ENCODE data around the gene ABCA4.

The ABCA4 gene

GRCh38 chr1:94060720-94061119 lies 60.2 kb downstream of the ABCA4 start:
- DNase-seq = no peak
- Histone ChIP-seq H3K9ac (ENCODE audit: low read length) (no peak overlapping the region), H3K79me2 (ENCODE audit: low read length) (no peaks in the 10 kb centered on the region), H3K4me2 (ENCODE audit: low read depth, low read length) (no peak overlapping the region), H3K27me3 (replicated peaks; ENCODE audit: insufficient read depth, low read length) (no peaks in the 10 kb centered on the region), H2AFZ (ENCODE audit: low read length) (no peak overlapping the region), H3K9me3 (replicated peaks; ENCODE audit: insufficient read depth, low read length) (no peaks in the 10 kb centered on the region), H3K27ac (ENCODE audit: low read length) (no peak overlapping the region), H3K4me1 (ENCODE audit: low read length) (no peaks in the 10 kb centered on the region), H3K9me2 (replicated peaks; ENCODE audit: insufficient read depth, low read length) (no peaks in the 10 kb centered on the region), H3K36me3 (replicated peaks; ENCODE audit: insufficient read depth, low read length) (no peaks in the 10 kb centered on the region), H4K20me1 (ENCODE audit: insufficient read depth, low read length) (no peaks in the 10 kb centered on the region), H3K4me3 (ENCODE audit: low read length) (no peak overlapping the region), H3F3A (ENCODE audit: insufficient read depth, low read length) (no peaks in the 10 kb centered on the region)
- no peak for TF ChIP-seq EZH2 (optimal IDR thresholded peaks at IDR 0.05; ENCODE audit: low read depth, low read length)
- TF ChIP-seq CTCF (IDR thresholded peaks at IDR 0.05; ENCODE audit: low read length) = no peak

GRCh38 chr1:94058766-94059165 lies 62.2 kb downstream of the ABCA4 start:
- H3K4me2 ChIP-seq (ENCODE audit: low read depth, low read length) = no peak overlapping the region
- no peak overlapping the region for H2AFZ ChIP-seq (ENCODE audit: low read length)
- no peaks in the 10 kb centered on the region for H4K20me1 ChIP-seq (ENCODE audit: insufficient read depth, low read length)
- no peaks in the 10 kb centered on the region for H3K9me2 ChIP-seq (replicated peaks; ENCODE audit: insufficient read depth, low read length)
- no peak for DNase-seq
- no peaks in the 10 kb centered on the region for H3K27me3 ChIP-seq (replicated peaks; ENCODE audit: insufficient read depth, low read length)
- H3K79me2 ChIP-seq (ENCODE audit: low read length) = no peaks in the 10 kb centered on the region
- H3K27ac ChIP-seq (ENCODE audit: low read length) = no peak overlapping the region
- H3K4me3 ChIP-seq (ENCODE audit: low read length) = no peak overlapping the region
- no peaks in the 10 kb centered on the region for H3F3A ChIP-seq (ENCODE audit: insufficient read depth, low read length)
- H3K9me3 ChIP-seq (replicated peaks; ENCODE audit: insufficient read depth, low read length) = no peaks in the 10 kb centered on the region
- no peak overlapping the region for H3K9ac ChIP-seq (ENCODE audit: low read length)
- H3K36me3 ChIP-seq (replicated peaks; ENCODE audit: insufficient read depth, low read length) = no peaks in the 10 kb centered on the region
- TF ChIP-seq CTCF (IDR thresholded peaks at IDR 0.05; ENCODE audit: low read length) (no peak), EZH2 (optimal IDR thresholded peaks at IDR 0.05; ENCODE audit: low read depth, low read length) (no peak), EZH2phosphoT487 (IDR thresholded peaks at IDR 0.05; ENCODE audit: low read length) (no peak)
- no peaks in the 10 kb centered on the region for H3K4me1 ChIP-seq (ENCODE audit: low read length)

DNA sequence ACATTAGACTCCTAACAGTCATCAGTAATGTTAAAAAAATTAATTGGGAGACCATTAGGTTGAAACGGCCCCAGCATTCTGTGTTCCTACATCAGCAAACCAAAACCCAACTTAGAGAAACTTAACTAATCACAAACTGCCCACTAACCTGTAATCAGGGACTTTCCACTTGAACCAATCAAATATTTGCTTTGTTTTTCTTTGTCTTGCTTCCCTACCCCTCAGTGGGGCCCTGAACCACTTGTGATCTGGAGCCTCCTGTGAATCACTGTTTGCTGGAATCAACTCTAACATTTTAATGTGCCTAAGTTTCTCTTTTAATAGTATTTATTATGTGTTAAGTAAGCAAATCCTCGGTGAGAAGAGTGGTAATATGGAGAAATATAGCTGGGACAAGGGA lies 64.0 kb downstream of the ABCA4 start:
- Histone ChIP-seq H3K36me3 (replicated peaks; ENCODE audit: insufficient read depth, low read length) (no peaks in the 10 kb centered on the region), H3K9ac (ENCODE audit: low read length) (no peak overlapping the region), H3K4me1 (ENCODE audit: low read length) (no peaks in the 10 kb centered on the region), H3K79me2 (ENCODE audit: low read length) (no peaks in the 10 kb centered on the region), H3K9me3 (replicated peaks; ENCODE audit: insufficient read depth, low read length) (no peaks in the 10 kb centered on the region), H3K4me3 (ENCODE audit: low read length) (no peak overlapping the region), H2AFZ (ENCODE audit: low read length) (no peak overlapping the region), H3K27ac (ENCODE audit: low read length) (no peak overlapping the region), H3K9me2 (replicated peaks; ENCODE audit: insufficient read depth, low read length) (no peaks in the 10 kb centered on the region), H3K27me3 (replicated peaks; ENCODE audit: insufficient read depth, low read length) (no peaks in the 10 kb centered on the region), H4K20me1 (ENCODE audit: insufficient read depth, low read length) (no peaks in the 10 kb centered on the region), H3F3A (ENCODE audit: insufficient read depth, low read length) (no peaks in the 10 kb centered on the region), H3K4me2 (ENCODE audit: low read depth, low read length) (no peak overlapping the region)
- TF ChIP-seq EZH2phosphoT487 (IDR thresholded peaks at IDR 0.05; ENCODE audit: low read length) (no peak), CTCF (IDR thresholded peaks at IDR 0.05; ENCODE audit: low read length) (no peak), EZH2 (optimal IDR thresholded peaks at IDR 0.05; ENCODE audit: low read depth, low read length) (no peak)
- no peak for DNase-seq
